Measurements from ENCODE around the gene COQ5.
"Not testable (repeated sequence)": the region's sequence is repeated elsewhere in the genome, so short reads cannot be mapped to it uniquely, and the experiment has no call there.

COQ5 gene

DNA sequence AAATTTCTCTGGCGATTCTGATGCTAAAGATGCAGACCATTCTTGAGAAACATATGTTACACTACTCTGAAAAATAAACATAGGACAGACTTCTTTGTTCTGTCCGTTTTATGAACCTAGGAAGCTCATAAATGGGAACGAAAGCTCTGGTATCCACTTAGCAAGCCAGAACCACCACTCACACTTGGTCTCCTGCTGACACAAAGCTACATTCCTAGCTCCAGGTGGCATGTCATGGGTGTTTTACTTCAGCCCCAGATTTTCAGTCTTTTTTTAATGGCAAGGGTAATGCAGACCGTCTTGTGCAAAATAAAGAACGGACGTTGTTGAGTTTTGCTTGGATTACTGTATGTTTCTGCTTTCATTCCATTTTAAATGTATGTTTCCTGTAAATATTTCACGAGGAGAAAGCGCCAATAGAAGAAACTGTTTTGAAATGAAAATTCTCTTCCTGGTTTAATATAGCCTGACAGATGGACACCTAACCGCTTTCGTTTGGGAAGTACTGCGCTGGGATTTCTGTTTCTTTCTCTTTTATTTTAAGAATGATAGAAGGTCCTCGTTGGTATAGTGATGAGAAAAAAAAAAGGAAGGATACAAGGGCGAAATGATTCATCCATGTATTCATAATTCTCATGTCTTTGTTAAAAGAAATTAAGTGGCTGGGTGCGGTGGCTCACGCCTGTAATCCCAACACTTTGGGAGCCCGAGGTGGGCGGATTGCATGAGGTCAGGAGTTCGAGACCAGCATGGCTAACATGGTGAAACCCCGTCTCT, 871 bp upstream of the COQ5 start:
- no peak for DNase-seq (ENCODE audit: low read depth in 2 of 2)

DNA sequence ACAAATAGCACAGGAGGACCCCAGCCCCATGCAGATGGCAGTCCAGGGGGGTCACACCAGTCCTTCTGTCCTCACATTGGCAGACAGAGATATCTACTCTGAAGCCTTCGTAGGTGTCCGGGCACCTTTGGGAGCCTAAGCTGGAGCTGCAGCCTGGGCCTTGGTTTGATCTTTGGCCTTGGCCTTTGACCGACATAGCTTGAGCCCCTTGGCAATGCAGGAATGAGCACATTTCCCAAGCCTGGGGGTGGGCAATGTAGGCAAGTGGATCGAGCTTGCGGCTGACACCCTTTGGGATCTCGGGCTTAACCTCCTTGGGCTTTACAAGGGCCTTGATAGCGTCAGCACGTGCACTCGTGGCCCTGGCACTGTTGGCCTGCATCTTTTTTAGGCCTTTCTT, 6.4 kb downstream of the COQ5 start:
- DNase-seq (ENCODE audit: low read depth in 2 of 2), result no peak

DNA sequence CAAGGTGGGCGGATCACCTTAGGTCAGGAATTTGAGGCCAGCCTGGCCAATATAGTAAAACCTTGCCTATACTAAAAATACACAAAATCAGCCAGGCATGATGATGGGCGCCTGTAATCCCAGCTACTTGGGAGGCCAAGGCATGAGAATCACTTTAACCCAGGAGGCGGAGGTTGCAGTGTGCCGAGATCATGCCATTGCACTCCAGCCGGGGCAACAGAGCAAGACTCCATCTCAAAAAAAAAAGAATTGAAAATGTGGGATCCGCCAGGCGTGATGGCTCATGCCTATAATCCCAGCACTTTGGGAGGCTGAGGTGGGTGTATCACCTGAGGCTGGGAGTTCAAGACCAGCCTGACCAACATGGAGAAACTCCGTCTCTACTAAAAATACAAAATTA, 9.6 kb downstream of the COQ5 start:
- not testable (repeated sequence) for DNase-seq (ENCODE audit: low read depth in 2 of 2)

DNA sequence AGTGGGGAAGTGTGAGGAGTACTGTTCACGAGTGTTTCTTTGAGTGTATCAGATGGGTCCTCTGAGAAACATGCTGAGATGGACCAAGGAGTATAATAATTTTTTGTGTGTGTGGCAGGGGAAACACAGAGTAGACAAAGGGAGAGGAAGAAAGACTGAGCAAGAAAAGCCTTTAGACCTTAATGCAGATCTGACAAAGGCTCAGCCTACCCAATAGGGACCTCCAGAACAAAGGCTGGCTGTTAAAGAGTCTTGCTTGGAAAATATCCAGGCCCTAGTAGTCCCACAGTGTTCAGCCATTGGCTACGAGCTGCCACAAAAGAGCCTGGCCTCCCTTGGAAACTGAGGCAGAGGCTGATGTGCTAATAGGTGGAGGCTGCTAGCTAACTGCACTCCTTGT, 13.5 kb downstream of the COQ5 start:
- DNase-seq (ENCODE audit: low read depth in 2 of 2), result no peak

DNA sequence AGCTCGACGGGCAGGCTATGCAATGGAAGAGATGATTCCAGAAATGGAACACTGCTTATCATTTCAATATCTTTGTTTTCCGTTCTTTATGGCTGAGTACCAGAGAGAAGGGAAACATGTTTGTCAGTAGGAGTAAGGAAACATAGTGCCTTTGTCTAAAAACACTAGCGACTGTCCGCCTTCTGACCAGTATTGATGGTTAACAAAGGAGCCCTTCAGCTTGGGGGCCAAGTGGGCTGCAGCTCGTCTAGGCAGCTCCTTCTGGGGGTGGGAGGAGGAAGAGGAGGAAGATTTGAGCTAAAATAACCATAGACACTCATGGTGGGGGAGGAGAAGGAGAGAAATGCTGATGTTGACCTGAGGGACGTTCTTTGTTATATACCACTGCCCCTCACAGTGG, 15.0 kb downstream of the COQ5 start:
- DNase-seq (ENCODE audit: low read depth in 2 of 2), result no peak

DNA sequence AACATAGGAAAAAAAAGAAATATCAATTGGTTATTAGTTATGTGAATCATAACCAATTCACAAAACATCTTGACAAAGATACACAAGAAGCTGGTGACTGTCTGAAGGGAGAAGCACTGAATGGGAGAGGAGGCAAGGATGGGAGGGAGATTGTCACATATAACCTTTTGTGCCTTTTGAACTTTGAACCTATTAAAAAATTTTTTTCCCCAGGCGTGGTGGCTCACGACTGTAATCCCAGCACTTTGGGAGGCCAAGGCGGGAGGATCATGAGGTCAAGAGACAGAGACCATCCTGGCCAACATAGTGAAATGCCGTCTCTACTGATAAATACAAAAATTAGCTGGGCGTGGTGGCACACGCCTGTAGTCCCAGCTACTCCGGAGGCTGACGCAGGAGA, 20.4 kb downstream of the COQ5 start:
- DNase-seq (ENCODE audit: low read depth in 2 of 2), result no peak

DNA sequence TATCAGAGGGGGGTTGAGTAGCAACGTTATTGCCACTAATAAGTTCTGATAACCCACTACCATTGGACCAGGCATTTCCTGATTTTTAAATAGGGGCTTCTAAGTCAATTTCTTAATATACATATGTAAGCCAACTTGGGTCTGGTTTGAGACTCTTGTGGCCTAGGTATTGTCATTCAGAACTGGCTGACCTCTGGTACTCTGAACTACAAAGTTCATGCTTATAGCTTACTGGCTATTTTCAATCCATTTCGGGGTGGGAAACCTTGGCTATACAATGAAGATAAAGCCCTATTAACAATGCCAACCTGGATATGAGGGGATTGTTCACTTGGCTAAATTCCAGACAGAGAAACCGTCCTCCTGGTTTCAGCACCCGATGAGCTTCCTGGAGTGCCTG, 24.4 kb downstream of the COQ5 start:
- no peak for DNase-seq (ENCODE audit: low read depth in 2 of 2)

DNA sequence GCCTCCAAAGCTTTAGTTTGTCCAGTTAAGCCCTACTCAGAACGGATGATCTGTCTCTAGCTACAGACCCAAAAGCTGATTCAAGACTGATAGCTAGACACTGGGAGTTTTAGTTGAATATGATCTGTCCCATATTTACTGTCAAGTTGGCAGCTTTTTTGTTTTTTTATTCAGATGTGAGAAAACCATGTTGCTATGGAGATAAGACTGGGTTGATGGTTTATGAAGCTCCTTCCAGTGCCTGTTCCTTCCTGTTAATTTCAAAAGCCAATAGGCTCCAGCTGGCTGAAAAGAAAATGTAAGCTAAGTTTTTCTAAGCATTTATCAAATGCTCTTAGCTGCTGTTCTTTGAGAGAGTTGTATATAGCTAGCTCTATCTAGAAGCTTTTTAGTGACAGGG, 28.4 kb downstream of the COQ5 start:
- no peak for DNase-seq (ENCODE audit: low read depth in 2 of 2)

DNA sequence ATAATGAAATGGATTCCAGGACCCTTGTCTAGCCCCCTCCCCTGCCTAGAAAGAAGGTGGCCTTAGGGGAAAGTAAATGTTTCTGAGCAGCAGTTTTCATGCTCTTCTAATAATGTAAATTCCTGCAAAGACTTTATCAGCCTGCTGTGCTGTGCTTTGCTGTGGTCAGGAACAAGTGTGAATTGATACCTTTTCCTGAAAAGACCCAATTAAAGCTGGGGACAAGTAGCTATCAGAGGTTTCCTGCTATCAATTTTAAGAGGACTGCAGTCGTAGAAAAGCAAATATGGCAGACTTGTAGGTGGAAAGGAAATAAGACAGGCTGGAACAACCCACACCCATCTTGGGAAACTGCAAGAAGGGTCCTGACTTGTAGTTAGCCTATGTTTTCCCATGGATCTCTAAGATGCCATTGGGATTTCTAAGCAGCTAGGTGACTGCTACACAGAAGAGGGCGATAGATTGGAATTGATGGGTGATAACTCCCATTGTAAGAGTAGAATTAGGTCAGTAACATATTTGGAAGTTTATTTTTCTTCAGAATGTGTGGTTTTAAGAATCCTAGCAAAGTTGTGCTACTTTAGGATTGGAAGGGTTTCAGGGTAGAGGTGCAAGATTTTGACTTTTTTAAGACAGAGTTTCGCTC, 30.0 kb downstream of the COQ5 start:
- DNase-seq (ENCODE audit: low read depth in 2 of 2), result no peak

DNA sequence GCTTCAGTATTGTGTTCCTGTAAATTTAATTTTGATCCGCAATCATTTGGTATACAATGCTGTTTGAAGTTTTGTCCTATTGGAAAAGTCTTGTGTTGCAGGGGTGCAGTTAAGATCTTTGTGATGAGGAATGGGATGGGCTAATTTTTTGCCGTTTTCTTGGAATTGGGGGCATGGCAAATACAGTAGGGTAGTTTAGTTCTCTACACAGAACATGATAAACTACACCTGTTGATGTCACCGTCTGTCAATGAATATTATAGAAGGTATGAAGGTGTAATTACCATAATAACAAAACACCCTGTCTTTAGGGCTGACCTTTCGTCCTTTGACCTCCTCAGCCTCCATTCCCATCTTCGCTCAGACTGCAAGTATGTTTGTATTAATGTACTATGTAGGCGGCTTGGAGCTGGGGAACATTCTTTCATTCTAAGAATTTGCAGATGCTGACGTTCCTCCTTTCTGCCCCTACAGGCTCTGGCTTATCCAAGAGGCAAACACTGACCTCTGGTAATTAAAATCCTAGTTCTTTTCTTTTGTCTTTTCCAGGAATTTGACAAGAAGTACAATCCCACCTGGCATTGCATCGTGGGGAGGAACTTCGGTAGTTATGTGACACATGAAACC, 31.3 kb downstream of the COQ5 start:
- no peak for DNase-seq (ENCODE audit: low read depth in 2 of 2)

DNA sequence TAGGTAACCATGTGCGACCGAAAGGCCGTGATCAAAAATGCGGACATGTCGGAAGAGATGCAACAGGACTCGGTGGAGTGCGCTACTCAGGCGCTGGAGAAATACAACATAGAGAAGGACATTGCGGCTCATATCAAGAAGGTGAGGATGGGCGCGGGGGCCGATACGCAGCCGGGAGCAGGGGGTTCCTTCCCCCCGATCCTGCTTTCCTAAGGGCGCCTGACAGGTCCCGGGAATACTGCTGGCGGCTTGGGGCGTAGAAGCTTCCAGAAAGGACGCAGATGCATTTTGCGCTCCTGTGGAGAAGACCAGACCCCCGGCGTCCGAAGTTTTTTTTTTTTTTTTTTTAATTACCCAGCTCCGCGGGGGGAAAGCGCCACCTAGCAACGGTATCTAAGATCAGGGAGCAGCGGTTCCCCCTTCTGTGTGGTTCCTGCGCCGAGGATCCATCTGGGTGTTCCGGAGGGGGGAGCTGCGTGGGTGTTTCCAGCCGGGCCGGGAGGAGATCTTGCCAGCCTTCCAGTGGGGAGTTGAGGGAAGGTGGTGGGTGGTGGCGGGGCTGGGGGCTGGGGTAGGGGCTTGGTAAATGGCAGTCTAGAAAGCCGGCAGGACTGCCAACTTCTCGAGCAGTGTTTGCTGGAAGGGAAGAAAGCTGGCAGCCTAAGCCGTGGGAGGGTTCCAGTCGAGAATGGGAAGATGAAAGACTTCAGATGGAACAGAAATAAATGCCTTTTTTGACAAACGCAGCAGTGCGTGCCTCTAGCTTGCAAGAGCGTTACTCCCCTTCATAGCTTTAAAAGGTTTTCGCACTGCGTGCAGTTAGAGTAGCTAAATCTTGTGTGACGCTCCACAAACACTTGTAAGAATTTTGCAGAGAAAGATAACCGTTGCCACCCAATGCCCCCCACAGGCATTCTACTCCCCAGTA, 32.3 kb downstream of the COQ5 start:
- no peak for DNase-seq (ENCODE audit: low read depth in 2 of 2)

DNA sequence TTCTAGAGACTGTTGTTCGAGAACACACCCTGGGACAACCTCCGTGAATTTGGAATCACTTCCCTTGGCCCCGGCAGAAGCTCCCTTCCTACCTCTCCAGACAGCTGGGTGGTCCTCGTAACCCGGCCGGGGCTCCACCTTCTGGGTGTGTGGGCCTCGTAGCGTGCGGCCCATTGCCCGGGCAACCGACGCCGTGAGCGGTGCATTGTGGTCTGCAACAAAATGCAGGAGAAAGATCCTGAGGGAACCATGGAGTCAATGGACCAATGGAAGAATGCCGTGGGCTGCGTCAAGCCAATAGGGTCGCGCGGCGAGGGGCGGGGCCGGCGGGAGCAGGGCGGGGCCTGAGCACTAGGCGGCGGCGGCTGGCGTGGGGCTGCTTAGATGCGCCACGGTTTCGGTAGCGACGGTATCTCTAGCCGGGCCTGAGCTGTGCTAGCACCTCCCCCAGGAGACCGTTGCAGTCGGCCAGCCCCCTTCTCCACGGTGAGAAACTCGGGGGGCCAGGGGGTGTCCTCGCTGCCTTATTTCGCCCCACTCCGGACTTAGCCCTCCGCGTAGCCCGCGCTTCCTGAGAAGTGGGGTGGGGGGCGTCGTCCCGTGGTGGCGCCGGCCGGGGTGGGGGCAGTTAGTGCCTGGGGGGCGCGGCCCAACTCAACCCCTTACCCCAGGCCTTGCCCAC, 33.1 kb downstream of the COQ5 start, which contains the start of gene DYNLL1:
Gene DYNLL1 (plus strand): TSS at position 383 of the 682 bp plus-strand sequence. CDS start 309 bp downstream, outside the sequence.
- DNase-seq (ENCODE audit: low read depth in 2 of 2), result peak; percentile 91 to 92

DNA sequence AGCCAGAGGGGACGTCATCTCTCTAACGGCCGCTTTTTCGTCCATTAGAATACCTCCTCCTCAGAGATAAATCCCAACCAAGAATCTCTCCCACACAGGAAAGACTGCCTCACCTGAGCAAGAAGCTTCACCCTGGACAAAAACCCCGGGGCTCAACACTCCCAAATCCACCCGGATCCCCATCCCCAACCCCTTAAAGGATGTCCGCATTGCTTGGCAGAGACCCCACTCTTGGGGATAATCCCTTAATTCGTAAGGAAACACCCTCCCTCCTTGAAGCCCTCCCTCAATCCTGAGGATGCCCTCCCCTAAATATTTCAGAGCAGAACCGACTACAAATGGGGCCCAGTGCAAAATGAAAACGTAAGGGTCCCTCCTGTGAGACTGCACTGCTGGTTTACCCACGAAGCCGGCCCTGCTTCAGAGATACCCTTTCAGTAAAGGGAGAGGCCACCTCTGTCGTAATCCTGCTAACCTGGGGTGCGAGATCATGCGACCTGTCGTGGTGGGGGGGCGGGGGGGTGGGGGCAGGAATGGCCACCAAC, 33.7 kb downstream of the COQ5 start:
- no peak for DNase-seq (ENCODE audit: low read depth in 2 of 2)

DNA sequence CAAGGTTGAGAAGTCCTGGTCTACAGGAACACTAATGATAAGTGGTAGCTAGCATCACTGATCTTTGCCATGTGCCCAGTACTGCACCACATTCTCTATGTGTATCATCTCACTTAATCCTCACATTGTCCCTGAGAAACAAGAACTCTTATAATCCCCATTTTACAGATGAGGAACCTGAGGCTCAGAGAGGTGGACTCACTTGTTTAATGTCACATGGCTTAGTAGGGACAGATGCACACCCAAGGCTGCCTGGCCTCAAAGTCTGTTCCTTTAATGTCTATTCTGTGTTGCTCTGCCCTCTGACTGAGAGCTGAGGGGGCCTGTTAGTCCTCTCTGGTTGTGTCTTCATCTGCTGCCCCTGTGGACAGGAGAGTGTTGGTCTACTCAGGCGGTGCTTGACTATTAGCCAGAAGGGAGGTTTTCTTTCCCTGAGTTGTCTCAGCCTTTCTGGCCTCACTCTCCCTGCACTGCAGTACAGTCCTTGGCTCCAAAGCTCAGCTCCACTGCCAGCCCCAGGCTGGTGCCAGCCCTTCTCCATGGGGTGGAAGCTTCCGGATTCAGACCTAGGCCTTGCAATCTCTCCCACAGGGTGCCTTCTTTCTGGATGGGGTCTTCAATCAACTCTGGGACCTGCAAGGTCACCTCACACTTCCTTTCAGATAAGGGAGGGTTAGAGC, 38.0 kb downstream of the COQ5 start:
- DNase-seq (ENCODE audit: low read depth in 2 of 2), result no peak

DNA sequence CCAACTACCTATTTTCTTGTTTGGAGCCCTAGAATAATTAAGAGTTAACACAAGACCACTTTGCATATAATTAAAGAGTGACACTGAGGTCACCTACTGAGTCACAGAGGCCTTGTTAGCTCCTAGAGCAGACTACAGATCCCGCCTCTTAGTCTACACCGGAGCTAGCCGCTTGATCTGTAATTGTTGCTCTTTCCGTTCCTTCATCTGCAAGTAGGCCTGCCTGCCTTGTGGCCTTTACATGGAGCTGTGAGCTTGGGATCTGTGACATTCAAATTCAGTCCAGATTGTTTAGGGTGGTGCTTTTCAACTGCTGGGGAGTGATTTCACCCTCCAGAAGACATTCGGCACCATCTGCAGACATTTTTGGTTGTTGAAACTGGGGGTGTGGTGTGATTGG, 38.6 kb downstream of the COQ5 start:
- no peak for DNase-seq (ENCODE audit: low read depth in 2 of 2)

DNA sequence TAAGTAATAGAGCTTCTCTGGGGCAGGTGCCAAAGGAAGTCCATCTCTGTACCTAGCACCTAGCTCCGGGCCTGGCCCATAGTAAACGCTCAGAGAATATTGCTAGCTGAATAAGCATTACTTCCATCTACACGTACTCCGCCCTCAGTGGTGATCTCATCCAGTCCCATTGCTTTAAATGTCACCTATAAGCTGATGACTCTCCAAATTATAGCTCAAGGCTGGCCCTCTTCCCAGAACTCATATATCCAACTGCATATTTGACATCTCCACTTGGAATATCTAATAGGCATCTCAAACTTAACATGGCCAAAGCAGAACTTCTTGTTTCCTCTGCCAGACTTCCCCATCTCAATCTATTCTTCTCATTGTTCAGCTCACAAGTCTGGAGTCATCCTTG, 39.9 kb downstream of the COQ5 start:
- no peak for DNase-seq (ENCODE audit: low read depth in 2 of 2)

DNA sequence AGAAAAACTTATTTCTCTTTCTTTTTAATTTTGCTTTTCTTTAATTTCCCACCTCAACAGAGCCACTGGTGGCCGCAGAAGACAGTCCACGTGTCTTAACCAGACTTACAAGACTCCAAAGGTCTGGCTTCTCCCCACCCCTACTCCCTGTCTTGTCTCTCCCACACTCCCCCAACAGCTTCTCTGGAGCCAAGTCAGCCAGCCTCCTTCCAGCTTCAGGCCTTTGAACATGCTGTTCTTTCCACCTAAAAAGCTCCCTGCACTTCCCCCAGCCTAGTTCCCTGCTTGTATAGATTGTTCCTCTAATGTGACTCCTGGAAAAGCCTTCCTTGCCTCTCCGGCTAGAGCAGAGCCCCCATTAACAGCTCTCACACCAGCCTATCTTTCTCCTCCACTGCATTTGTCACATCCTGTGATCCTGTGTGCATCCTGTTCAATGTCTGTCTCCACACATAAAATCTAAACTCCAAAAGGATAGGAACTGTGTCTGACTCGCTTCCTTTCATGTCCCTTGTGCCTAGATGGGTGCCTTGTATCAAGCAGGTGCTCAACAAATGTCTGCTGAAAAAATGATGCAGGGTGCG, 40.8 kb downstream of the COQ5 start:
- no peak for DNase-seq (ENCODE audit: low read depth in 2 of 2)

DNA sequence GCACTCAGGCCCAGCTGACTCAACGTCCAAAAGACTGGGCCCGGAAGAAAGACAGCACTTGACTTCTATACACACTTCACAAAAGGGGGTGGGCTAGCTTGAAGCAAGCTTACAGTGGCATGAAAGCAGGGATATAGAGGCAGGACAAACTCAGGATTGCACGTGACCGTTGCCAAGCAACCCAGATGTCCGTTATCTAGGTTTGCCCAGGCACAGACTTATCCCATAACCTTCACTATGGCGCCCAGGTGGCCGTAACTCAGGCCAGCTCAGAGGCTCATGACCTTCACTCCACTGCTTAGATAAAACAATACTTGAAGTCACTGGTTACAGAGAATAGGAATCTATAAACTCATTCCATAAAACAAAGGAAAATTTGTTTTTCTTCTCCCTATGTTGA, 41.4 kb downstream of the COQ5 start:
- DNase-seq (ENCODE audit: low read depth in 2 of 2), result not testable (repeated sequence)

DNA sequence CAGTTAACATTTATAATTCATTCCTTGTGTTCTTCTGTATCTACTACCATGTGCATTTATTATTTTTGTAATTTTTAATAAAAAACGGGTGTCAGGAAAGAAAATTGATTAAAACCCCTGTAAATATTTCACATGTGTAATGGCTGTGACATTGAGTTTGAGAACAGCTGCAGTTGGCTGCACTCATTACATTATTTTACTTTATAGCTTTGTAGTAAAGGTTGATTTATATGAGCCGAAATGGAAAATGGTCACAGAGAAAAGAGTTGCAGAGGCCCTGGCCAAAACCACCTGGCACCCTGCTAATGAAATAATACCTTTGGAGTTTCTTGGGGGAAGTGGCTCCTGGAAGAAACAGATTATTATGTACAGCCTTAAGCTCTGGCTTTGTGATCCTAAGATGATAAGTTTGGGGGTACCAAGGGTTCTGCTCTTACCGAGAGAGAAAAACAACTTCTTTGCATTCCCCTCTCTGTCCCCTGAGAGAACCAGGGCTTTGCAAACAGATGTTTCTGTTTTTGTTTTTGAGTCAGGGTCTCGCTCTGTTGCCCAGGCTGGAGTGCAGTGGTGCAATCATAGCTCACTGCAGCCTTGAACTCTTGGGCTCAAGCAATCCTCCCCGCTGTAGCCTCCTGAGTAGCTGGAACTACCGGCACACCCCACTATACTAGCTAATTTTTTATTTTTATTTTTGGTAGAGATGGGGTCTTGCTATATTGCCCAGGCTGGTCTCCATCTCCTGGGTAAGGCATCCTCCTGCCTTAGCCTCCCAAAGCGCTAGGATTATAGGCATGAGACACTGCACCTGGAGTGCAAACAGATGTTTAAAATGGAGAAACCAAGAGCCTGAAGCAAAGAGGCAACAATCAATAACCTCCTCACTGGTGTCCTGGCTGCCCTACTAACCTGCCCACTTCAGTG, 42.7 kb downstream of the COQ5 start:
- no peak for DNase-seq (ENCODE audit: low read depth in 2 of 2)

Data from fibroblast of skin of left biceps (primary cell).